Keratinocyte (primary cell): Measurements from ENCODE around the gene PLS1. TPM values are rescaled to one million over a fixed set of nuclear protein-coding genes. Genes with fewer than 3 reads are reported as not detected.

Experiments used
- DNase-seq: peaks from one replicate; pipeline ENCODE4 v3.0.0-alpha.2; 2011; ENCODE audit warnings: low read depth, missing footprints, low spot score
- FAIRE-seq: peaks from 2 replicates; lab custom pipeline; 2011; peaks lifted over from hg19 to GRCh38; lab: Jason Lieb, UNC
- H2AFZ ChIP-seq: 2 replicates; pipeline ENCODE4 v1.6.0; 2012; ENCODE audit warnings: low read length, control low read depth, inconsistent platforms; ENCODE audit not compliant: control insufficient read depth
- H3K27ac ChIP-seq: 2 replicates; pipeline ENCODE4 v1.5.1; 2011; ENCODE audit warnings: low read length; ENCODE audit not compliant: control insufficient read depth, insufficient read depth
- H3K27me3 ChIP-seq: 3 replicates; pipeline ENCODE4 v1.6.0; 2011; ENCODE audit warnings: low read length; ENCODE audit not compliant: control insufficient read depth, insufficient read depth; ENCODE audit errors: extremely low read depth
- H3K36me3 ChIP-seq, 2 experiments: 2 replicates in 1 of 2; 3 replicates in 1 of 2; pipeline ENCODE4 v1.5.1; 2011; ENCODE audit warnings: low read length in 2 of 2, mild to moderate bottlenecking in 1 of 2; ENCODE audit not compliant: control insufficient read depth in 2 of 2, insufficient read depth in 2 of 2; ENCODE audit errors: extremely low read depth in 1 of 2
- H3K4me1 ChIP-seq: 3 replicates; pipeline ENCODE4 v1.5.1; 2011; ENCODE audit warnings: low read length; ENCODE audit not compliant: control insufficient read depth, insufficient read depth; ENCODE audit errors: extremely low read depth
- H3K4me2 ChIP-seq: 3 replicates; pipeline ENCODE4 v1.6.0; 2011; ENCODE audit warnings: low read depth, low read length; ENCODE audit not compliant: control insufficient read depth, insufficient read depth; ENCODE audit errors: extremely low read depth
- H3K4me3 ChIP-seq, 3 experiments: fragments of 200-600 bp in 1 of 3; sonication (generic) in 1 of 3; 2 replicates in 2 of 3; 3 replicates in 1 of 3; pipeline ENCODE4 v1.5.1; 2011 to 2016; ENCODE audit warnings: low read length in 3 of 3, mild to moderate bottlenecking in 3 of 3, control low read depth in 2 of 3, inconsistent platforms in 1 of 3, low read depth in 1 of 3, mixed read lengths in 1 of 3, mixed run types in 1 of 3, moderate library complexity in 1 of 3; ENCODE audit not compliant: control insufficient read depth in 2 of 3, insufficient read depth in 2 of 3; ENCODE audit errors: extremely low read depth in 1 of 3
- H3K79me2 ChIP-seq: 2 replicates; pipeline ENCODE4 v1.6.0; 2012; ENCODE audit warnings: low read length; ENCODE audit not compliant: control insufficient read depth, insufficient read depth
- H3K9ac ChIP-seq: 3 replicates; pipeline ENCODE4 v1.6.0; 2011; ENCODE audit warnings: low read length; ENCODE audit not compliant: control insufficient read depth, insufficient read depth; ENCODE audit errors: extremely low read depth
- H3K9me1 ChIP-seq: 3 replicates; pipeline ENCODE4 v1.6.0; 2011; ENCODE audit warnings: low read length; ENCODE audit not compliant: control insufficient read depth, insufficient read depth; ENCODE audit errors: extremely low read depth
- H3K9me3 ChIP-seq: 2 replicates; pipeline ENCODE4 v1.5.1; 2012; ENCODE audit warnings: low read depth, low read length; ENCODE audit not compliant: control insufficient read depth
- H4K20me1 ChIP-seq: 3 replicates; pipeline ENCODE4 v1.6.0; 2011; ENCODE audit warnings: low read length; ENCODE audit not compliant: control insufficient read depth, insufficient read depth; ENCODE audit errors: extremely low read depth
- EZH2 ChIP-seq: IDR thresholded peaks from one replicate; pipeline ENCODE4 v1.6.1; 2012; ENCODE audit warnings: inconsistent platforms, mild to moderate bottlenecking, low read length, moderate library complexity
- dilution Hi-C: fragments of 300-500 bp; cut with MboI; formaldehyde crosslinking; loops from one replicate; pipeline ENCODE4 v1.7.0; 2020; ENCODE audit warnings: low sequenced_read_pairs; ENCODE audit not compliant: extremely low pct_ligation_motif_present
- polyA plus RNA-seq, 5 experiments: library from polyadenylated mRNA; depleted of rRNA in 3 of 5; stranded (reverse) in 3 of 5; stranded (forward) in 1 of 5; unstranded in 1 of 5; fragments of >200 nt; gene quantifications; 1 replicate in 1 of 5; 2 replicates in 3 of 5; 3 replicates in 1 of 5; pipeline versions ENCODE4 v1.2.1 to v1.2.3, GENCODE V29; 2011 to 2012; ENCODE audit warnings: missing spikeins in 2 of 5, low read depth in 1 of 5, low replicate concordance in 1 of 5
- small RNA-seq, 3 experiments: library from RNA; depleted of rRNA; stranded (forward); fragments of <200 nt; gene quantifications; one replicate each; pipeline ENCODE3, GENCODE V24; 2012; ENCODE audit warnings: low read depth in 3 of 3, low replicate concordance in 1 of 3; ENCODE audit not compliant: insufficient read length in 3 of 3
- TF ChIP-seq, protein P1 (sequence below), 3 experiments: IDR thresholded peaks in 1 of 3; conservative IDR thresholded peaks in 1 of 3; optimal IDR thresholded peaks in 1 of 3; 2 replicates in 2 of 3; 3 replicates in 1 of 3; pipeline versions ENCODE3 to v1.5.1; 2011; ENCODE audit warnings: low read length in 3 of 3, mild to moderate bottlenecking in 3 of 3, moderate library complexity in 2 of 3, control low read depth in 1 of 3, inconsistent platforms in 1 of 3; ENCODE audit not compliant: insufficient read depth in 2 of 3; ENCODE audit errors: extremely low read depth in 1 of 3

Gene PLS1
- polyA plus RNA-seq, 1 donor (not counting 4 experiments of a cell fraction or from before 2014, with no cell fraction given), result 13.9 TPM

DNA sequence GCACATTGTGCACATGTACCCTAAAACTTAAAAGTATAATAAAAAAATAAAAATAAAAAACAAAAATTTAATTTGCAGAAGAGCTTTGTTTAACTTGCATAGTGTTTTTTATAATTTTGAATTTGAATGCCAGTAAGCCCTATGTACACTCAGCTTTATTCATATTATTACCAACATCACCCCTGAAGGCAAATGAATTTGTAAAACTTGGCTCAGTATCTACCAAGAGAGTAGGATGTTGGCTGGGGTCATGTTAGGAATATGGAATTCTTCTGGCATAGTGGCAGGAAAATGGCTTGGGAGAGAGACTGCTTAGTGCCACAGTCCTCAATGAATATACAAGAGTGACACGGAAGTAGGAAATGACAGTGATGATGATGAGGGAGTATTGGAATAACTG lies 158.3 kb downstream of the PLS1 start:
- FAIRE-seq (no peak), DNase-seq (no peak)
- no peaks in the 10 kb centered on the region for H4K20me1 ChIP-seq
- H3K9me3 ChIP-seq, result no peaks in the 10 kb centered on the region
- peaks cover 4% of the 10 kb centered on the region for H3K4me1 ChIP-seq
- H3K79me2 ChIP-seq, result no peaks in the 10 kb centered on the region
- no peaks in the 10 kb centered on the region for H3K36me3 ChIP-seq
- no peak overlapping the region for H3K4me3 ChIP-seq
- H3K27ac ChIP-seq, result no peak overlapping the region
- H2AFZ ChIP-seq, result no peak overlapping the region
- H3K9me1 ChIP-seq, result no peaks in the 10 kb centered on the region
- H3K9ac ChIP-seq, result no peak overlapping the region
- dilution Hi-C loops, result no loop called here
- H3K27me3 ChIP-seq, result no peaks in the 10 kb centered on the region
- no peak for TF ChIP-seq EZH2
- TF ChIP-seq, protein P1, sequence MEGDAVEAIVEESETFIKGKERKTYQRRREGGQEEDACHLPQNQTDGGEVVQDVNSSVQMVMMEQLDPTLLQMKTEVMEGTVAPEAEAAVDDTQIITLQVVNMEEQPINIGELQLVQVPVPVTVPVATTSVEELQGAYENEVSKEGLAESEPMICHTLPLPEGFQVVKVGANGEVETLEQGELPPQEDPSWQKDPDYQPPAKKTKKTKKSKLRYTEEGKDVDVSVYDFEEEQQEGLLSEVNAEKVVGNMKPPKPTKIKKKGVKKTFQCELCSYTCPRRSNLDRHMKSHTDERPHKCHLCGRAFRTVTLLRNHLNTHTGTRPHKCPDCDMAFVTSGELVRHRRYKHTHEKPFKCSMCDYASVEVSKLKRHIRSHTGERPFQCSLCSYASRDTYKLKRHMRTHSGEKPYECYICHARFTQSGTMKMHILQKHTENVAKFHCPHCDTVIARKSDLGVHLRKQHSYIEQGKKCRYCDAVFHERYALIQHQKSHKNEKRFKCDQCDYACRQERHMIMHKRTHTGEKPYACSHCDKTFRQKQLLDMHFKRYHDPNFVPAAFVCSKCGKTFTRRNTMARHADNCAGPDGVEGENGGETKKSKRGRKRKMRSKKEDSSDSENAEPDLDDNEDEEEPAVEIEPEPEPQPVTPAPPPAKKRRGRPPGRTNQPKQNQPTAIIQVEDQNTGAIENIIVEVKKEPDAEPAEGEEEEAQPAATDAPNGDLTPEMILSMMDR (optimal IDR thresholded peaks at IDR 0.05 in 1 of 3, IDR thresholded peaks at IDR 0.05 in 1 of 3, conservative IDR thresholded peaks at IDR 0.05 in 1 of 3; ENCODE audit: extremely low read depth in 1 of 3, insufficient read depth in 2 of 3, low read length in 3 of 3), result no peak
- H3K4me2 ChIP-seq, result no peak overlapping the region

Small RNA genes within 50 kb of the gene (small RNA-seq; reads per million reads assigned to genes)
- gene RNA5SP143, result 0 to 2.8 (median 1.3) reads per million in 3 experiments

Other genes with a start within 250 kb of the PLS1 start
- 5.9 to 14.4 TPM (median 11.1 TPM) in 3 replicates for gene XRN1, start 148.4 kb upstream of the PLS1 start, polyA plus RNA-seq
- gene ATR, start 17.7 kb upstream of the PLS1 start, polyA plus RNA-seq, result 14.2 to 30.8 TPM (median 20.0 TPM) in 3 replicates
- gene TRPC1, start 127.6 kb downstream of the PLS1 start, polyA plus RNA-seq, result 3.9 to 9.1 TPM (median 5.1 TPM) in 3 replicates